WTC11 (cell line): ENCODE data around the gene CD8B.

ENCODE experiments used
- CTCF ChIP-seq: fragments of 200-600 bp; IDR thresholded peaks from 2 replicates; pipeline ENCODE4 v1.8.0; 2022; ENCODE audit warnings: antibody characterized with exemption
- ELF4 ChIP-seq: sonication (generic); formaldehyde crosslinking; IDR thresholded peaks from 2 replicates; pipeline ENCODE4 v1.8.1; 2022; ENCODE audit warnings: low read depth, mild to moderate bottlenecking, moderate library complexity, missing genetic modification reagents
- ESRRA ChIP-seq: sonication (generic); formaldehyde crosslinking; IDR thresholded peaks from 2 replicates; pipeline ENCODE4 v1.8.1; 2022; ENCODE audit warnings: mild to moderate bottlenecking, missing genetic modification reagents, borderline replicate concordance

GRCh38 chr2:86825036-86825692, 36.5 kb downstream of the CD8B start:
- TF ChIP-seq CTCF (no peak), ESRRA (CRISPR knock-in tag) (no peak), ELF4 (CRISPR knock-in tag) (no peak)
